ENCODE results near the gene TWIST1.

DNA sequence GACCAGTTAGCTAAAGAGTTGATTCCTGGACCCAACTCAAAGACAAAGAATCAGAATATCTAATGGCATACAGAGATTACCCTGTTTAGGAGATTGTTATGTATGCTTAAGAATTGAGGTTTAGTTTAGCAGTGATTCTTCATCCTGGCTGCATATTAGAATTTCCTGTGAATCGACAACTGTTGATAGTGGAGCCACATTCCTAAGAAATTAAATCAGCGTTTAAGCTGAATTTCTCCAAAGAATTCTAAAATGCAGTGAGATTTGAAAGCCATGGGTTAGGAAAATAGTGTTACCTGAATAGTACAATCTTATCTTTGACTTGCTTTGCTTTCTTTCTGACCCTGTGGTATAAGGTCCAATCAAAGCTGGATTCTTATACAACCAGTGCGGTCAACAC lies 44.2 kb upstream of the TWIST1 start:
- TF ChIP-seq, protein P1, sequence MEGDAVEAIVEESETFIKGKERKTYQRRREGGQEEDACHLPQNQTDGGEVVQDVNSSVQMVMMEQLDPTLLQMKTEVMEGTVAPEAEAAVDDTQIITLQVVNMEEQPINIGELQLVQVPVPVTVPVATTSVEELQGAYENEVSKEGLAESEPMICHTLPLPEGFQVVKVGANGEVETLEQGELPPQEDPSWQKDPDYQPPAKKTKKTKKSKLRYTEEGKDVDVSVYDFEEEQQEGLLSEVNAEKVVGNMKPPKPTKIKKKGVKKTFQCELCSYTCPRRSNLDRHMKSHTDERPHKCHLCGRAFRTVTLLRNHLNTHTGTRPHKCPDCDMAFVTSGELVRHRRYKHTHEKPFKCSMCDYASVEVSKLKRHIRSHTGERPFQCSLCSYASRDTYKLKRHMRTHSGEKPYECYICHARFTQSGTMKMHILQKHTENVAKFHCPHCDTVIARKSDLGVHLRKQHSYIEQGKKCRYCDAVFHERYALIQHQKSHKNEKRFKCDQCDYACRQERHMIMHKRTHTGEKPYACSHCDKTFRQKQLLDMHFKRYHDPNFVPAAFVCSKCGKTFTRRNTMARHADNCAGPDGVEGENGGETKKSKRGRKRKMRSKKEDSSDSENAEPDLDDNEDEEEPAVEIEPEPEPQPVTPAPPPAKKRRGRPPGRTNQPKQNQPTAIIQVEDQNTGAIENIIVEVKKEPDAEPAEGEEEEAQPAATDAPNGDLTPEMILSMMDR (conservative IDR thresholded peaks at IDR 0.05; ENCODE audit: low read length) = no peak
- TF ChIP-seq EZH2phosphoT487 (IDR thresholded peaks at IDR 0.05; ENCODE audit: borderline replicate concordance, low read depth, low read length) = no peak

All from OCI-LY7 (cell line).